ENCODE results near the gene ZNF469. TPM values are rescaled to one million over a fixed set of nuclear protein-coding genes. Genes with fewer than 3 reads are reported as not detected.

Gene ZNF469
- total and polyA plus RNA-seq, 8 donors, result 1.4 to 5.5 (median 2.6) TPM

DNA sequence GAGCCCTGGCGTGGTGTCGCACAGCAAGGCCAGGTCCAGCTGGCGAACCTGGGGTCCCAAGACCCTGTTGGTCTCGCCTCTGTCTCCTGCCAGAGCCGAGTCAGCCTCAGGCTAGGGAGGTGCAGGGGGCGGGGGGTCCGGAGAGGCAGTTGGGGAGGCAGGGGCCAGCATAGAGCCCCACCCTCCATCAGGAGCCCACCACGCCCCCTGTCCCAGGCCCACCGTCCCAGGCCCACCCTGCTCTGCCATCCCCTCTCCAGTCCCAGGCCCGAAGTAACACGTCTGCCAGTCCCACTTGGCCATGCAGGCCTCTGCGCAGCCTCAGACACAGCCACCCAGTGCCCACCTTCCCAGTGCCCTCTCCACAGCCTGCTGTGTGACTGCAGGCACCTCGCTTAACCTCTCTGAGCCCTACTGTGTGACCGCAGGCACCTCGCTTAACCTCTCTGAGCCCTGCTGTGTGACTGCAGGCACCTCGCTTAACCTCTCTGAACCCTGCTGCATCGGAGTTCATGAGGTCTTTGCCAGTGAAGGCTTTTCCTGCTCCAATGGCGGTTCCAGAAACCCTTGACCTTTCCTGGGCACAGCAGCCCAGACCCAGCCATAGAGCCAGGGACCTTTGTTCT, 29.3 kb downstream of the ZNF469 start:
- H3K27me3 ChIP-seq, result peaks cover 0 to 26% of the 10 kb centered on the region in 2 donors
- intact Hi-C loops (cut with DNase I), result no loop called here
- no peak for ATAC-seq
- TF ChIP-seq, protein P1, sequence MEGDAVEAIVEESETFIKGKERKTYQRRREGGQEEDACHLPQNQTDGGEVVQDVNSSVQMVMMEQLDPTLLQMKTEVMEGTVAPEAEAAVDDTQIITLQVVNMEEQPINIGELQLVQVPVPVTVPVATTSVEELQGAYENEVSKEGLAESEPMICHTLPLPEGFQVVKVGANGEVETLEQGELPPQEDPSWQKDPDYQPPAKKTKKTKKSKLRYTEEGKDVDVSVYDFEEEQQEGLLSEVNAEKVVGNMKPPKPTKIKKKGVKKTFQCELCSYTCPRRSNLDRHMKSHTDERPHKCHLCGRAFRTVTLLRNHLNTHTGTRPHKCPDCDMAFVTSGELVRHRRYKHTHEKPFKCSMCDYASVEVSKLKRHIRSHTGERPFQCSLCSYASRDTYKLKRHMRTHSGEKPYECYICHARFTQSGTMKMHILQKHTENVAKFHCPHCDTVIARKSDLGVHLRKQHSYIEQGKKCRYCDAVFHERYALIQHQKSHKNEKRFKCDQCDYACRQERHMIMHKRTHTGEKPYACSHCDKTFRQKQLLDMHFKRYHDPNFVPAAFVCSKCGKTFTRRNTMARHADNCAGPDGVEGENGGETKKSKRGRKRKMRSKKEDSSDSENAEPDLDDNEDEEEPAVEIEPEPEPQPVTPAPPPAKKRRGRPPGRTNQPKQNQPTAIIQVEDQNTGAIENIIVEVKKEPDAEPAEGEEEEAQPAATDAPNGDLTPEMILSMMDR (IDR thresholded peaks at IDR 0.05), result no peak
- H3K9me3 ChIP-seq, result no peaks in the 10 kb centered on the region
- H3K27ac ChIP-seq, result no peak overlapping the region
- DNase-seq, result no peak
- H3K4me3 ChIP-seq, result no peak overlapping the region
- H3K4me1 ChIP-seq, result peaks cover 0 to 9% of the 10 kb centered on the region in 2 donors
- H3K36me3 ChIP-seq, result no peaks in the 10 kb centered on the region

DNA sequence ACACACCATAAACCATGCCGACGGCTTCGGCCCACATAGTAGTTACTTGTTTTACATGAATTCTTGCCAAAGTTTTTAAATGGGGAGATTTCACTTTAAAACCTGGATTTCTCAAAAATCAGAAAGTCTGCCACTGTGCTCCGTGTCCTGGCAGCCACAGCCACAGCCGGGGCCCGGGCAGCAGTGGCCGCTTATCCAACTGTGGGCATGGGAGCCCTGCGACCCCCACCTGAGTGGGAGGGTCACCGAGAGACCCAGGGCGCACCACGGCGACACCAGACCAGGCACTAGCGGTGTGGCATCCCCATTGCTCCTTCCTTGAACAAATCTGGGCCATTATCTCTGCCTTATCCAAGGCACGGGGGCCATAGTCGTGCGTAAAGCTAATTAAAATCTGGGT, 30.0 kb downstream of the ZNF469 start:
- TF ChIP-seq, protein P1 (IDR thresholded peaks at IDR 0.05), result no peak
- intact Hi-C loops (cut with DNase I), result no loop called here
- H3K27me3 ChIP-seq, result peaks cover 0 to 27% of the 10 kb centered on the region in 2 donors
- H3K9me3 ChIP-seq, result no peaks in the 10 kb centered on the region
- DNase-seq (no peak), ATAC-seq (no peak)
- peaks cover 0 to 5% of the 10 kb centered on the region in 2 donors for H3K4me1 ChIP-seq
- H3K4me3 ChIP-seq, result no peak overlapping the region
- H3K36me3 ChIP-seq, result no peaks in the 10 kb centered on the region
- no peak overlapping the region for H3K27ac ChIP-seq

DNA sequence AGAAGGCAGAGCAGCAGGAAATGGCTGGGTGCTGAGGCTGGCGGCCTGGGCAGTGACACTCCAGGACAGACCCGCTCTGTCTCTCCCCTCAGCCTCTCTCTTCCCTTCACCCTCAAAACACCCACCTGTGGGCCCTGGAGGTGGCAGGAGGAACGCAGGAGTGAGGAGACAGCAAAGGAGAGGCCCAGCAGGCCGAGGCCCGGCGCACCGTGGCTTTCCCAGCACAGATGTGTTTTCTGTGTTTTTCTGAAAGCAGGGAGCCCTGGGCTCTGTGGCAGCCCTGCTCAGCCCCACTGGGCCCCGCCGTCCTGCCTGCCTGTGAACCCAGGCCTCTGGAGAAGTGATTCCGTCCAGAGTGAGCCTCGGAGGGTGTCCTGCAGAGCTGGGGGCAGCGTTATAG, 30.5 kb downstream of the ZNF469 start:
- H3K27me3 ChIP-seq, result peaks cover 0 to 32% of the 10 kb centered on the region in 2 donors
- ATAC-seq (no peak), DNase-seq (no peak)
- H3K27ac ChIP-seq, result no peak overlapping the region
- no peaks in the 10 kb centered on the region for H3K36me3 ChIP-seq
- peaks cover 0 to under 1% of the 10 kb centered on the region in 2 donors for H3K4me1 ChIP-seq
- H3K4me3 ChIP-seq, result no peak overlapping the region
- no peaks in the 10 kb centered on the region for H3K9me3 ChIP-seq
- intact Hi-C loops (cut with DNase I), result no loop called here
- TF ChIP-seq, protein P1 (IDR thresholded peaks at IDR 0.05), result no peak

DNA sequence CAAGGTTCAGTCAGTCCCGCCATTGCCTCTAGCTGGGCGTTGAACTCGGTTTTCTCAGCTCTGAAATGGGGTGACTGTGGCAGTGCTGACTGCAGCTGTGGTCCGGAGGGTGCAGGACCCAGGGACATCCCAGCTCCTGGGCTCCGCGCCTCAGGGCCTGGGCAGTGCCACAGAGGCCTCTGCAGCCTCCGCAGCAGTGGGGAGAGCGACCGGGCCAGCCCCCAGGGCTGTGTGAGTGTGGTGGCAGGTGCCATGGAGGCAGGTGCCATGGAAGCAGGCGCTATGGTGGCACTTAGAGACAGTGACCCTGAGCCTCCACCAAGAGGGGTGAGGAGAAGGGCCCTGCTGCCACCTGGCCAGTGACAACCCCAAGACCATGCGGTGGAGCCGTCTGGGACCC, 30.9 kb downstream of the ZNF469 start:
- intact Hi-C loops (cut with DNase I), result no loop called here
- TF ChIP-seq, protein P1 (IDR thresholded peaks at IDR 0.05), result no peak
- H3K27ac ChIP-seq, result no peak overlapping the region

DNA sequence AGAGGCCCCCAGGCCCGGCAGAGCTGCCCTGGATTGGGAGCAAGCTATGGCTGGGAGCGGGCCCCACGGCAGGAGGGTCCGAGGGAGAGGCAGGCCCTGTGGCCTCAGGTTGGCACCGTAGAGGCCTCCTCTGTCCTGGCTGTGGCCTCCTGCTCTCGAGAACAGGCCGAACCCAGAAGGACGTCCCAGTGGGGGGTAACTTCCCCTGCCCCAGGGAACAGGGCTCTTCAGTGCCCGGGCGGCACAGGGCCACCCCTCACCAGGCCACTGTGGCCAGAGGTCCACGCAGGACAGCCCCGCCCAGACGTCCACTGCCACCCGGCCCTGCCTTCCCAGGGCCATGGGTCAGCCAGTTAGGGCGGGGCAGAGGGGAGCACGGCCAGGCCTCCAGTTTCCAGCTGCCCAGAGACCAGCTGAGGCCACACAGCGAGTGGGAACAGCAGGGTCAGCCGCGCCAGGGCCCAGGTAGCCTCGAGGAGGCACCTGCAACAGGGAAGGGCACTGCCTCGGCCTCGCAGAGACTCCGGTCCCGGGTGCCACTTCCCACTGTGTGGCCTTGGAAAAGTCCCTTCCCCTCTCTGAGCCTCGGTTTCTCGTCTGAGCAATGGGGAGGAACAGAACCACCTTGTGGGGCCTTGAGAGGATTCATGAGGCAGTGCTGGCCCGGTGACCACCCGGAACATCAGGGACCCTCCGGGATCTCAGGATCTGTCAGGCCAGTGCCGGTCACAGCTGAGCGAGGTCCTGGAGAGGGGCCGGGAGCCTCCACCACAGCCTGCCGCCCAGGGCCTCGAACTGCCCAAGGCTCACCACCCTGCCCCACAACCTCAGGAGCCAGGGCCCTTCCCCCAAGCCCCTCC, 32.0 kb downstream of the ZNF469 start:
- no peak for ATAC-seq
- Histone ChIP-seq H3K9me3 (no peaks in the 10 kb centered on the region), H3K27me3 (peaks cover 0 to 45% of the 10 kb centered on the region in 2 donors), H3K4me3 (no peak overlapping the region), H3K36me3 (no peaks in the 10 kb centered on the region), H3K27ac (no peak overlapping the region), H3K4me1 (no peaks in the 10 kb centered on the region)
- no peak for DNase-seq
- TF ChIP-seq, protein P1 (IDR thresholded peaks at IDR 0.05), result no peak
- intact Hi-C loops (cut with DNase I), result no loop called here

More for the DNA sequence above, 30.9 kb downstream of the ZNF469 start:
- H3K27me3 ChIP-seq, result peaks cover 0 to 34% of the 10 kb centered on the region in 2 donors
- H3K9me3 ChIP-seq, result no peaks in the 10 kb centered on the region
- no peak for ATAC-seq
- no peaks in the 10 kb centered on the region for H3K36me3 ChIP-seq
- H3K4me1 ChIP-seq, result no peaks in the 10 kb centered on the region
- no peak for DNase-seq
- H3K4me3 ChIP-seq, result no peak overlapping the region

Measured in left lung (tissue), 10 donors.